Urinary bladder (tissue), 4 donors: ENCODE measurements around the gene ZNF8. TPM values are rescaled to one million over a fixed set of nuclear protein-coding genes. Genes with fewer than 3 reads are reported as not detected.
"Not testable (repeated sequence)": the region's sequence is repeated elsewhere in the genome, so short reads cannot be mapped to it uniquely, and the experiment has no call there.

Source experiments
- DNase-seq: peaks from one replicate; pipeline ENCODE4 v3.0.0-alpha.2; 2015; ENCODE audit errors: extremely low spot score
- H3K27ac ChIP-seq: one replicate; pipeline ENCODE4 v1.5.1; 2013; ENCODE audit warnings: low read depth, mild to moderate bottlenecking, moderate library complexity
- H3K36me3 ChIP-seq: one replicate; pipeline ENCODE4 v1.6.1; 2013; ENCODE audit warnings: mild to moderate bottlenecking, moderate library complexity; ENCODE audit not compliant: insufficient read depth
- H3K4me1 ChIP-seq: one replicate; pipeline ENCODE4 v1.6.1; 2013; ENCODE audit warnings: mild to moderate bottlenecking, moderate library complexity; ENCODE audit not compliant: insufficient read depth
- H3K4me3 ChIP-seq: one replicate; pipeline ENCODE4 v1.5.1; 2013; ENCODE audit warnings: low read depth, low read length
- WGBS: extraction: QIAGEN DNeasy Blood & Tissue Kit; methylation state at CpG from one replicate; pipeline ENCODE4 v1.1.7; 2013; 5-methylcytosine and 5-hydroxymethylcytosine counted together
- polyA plus RNA-seq: library from polyadenylated mRNA; stranded (reverse); fragments of 200-250 nt; gene quantifications from one replicate; pipeline ENCODE4 v1.2.3, GENCODE V29; 2013
- total RNA-seq: library from RNA; depleted of rRNA; stranded (reverse); fragments of >200 nt; gene quantifications from one replicate; pipeline ENCODE4 v1.2.3, GENCODE V29; 2014
- donor health status: healthy with polysubstance abuse.
- donor health status: healthy.

The ZNF8 gene
- total and polyA plus RNA-seq, 2 donors: 1.8 to 7.8 TPM

DNA sequence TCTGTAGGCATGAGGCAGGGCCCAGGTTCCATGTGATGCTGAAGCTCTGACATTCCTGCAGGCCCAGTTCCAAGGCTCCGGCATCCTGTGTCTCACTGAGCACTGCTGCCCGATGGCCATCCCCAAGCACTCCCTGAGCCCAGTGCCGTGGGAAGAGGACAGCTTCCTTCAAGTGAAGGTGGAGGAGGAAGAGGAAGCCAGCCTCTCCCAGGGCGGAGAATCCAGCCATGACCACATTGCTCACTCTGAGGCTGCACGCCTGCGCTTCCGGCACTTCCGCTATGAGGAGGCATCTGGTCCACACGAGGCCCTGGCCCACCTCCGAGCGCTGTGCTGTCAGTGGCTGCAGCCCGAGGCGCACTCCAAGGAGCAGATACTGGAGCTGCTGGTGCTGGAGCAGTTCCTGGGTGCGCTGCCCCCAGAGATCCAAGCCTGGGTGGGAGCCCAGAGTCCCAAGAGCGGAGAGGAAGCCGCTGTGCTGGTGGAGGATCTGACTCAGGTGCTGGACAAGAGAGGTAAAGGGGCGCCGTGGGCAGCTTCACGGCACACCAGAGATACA, 56.0 kb downstream of the ZNF8 start:
- Histone ChIP-seq H3K4me3 (no peak overlapping the region), H3K27ac (no peak overlapping the region), H3K4me1 (no peaks in the 10 kb centered on the region), H3K36me3 (no peaks in the 10 kb centered on the region)
- 93% methylated on average over 19 of the region's 19 CpGs for WGBS
- DNase-seq: no peak

DNA sequence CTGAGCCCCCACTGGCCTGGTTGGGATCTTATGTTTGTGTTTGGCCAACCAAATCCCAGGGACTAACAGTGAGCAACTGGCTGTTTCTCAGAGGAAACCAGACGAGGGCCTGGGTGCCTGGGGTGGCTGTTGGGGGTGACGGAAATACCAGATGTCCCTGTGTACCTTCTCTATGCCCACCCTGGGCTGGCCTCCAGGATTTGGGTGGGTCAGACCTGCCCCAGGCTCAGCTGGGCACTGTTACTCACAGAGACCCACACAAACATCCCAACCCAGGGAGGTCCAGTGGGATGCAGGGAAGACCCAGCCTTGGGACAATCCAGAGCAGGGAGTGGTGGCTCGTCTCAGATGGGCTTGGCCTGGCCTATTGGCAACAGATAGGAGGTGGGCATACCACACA, 56.9 kb downstream of the ZNF8 start:
- DNase-seq: no peak
- H3K4me3 ChIP-seq: no peak overlapping the region
- no peak overlapping the region for H3K27ac ChIP-seq
- no peaks in the 10 kb centered on the region for H3K4me1 ChIP-seq
- 82% methylated on average over 3 of the region's 3 CpGs for WGBS
- H3K36me3 ChIP-seq: no peaks in the 10 kb centered on the region

DNA sequence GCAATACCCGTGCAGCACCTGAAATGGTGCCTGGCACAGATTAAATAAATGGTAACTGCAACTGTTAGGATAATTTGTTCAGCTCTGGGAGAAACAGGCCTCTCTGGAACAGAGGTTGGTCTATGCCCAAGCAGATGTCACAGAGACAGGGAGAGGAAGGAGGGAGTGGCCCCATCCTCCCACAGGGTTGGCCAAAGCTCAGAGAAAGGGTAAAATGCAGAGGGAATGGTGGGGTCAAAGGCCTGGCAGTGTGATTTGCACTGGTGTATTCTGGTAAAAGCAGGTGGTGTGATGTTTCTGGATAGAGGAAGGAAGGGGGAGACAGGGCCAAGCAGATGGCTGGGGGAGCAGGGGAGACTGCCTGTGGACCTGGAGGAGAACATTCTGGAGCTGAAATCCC, 57.5 kb downstream of the ZNF8 start:
- peaks cover 2% of the 10 kb centered on the region for H3K36me3 ChIP-seq
- WGBS: 97% methylated on average over 1 of the region's 1 CpG
- no peak for DNase-seq
- H3K4me3 ChIP-seq: no peak overlapping the region
- no peaks in the 10 kb centered on the region for H3K4me1 ChIP-seq
- H3K27ac ChIP-seq: no peak overlapping the region

DNA sequence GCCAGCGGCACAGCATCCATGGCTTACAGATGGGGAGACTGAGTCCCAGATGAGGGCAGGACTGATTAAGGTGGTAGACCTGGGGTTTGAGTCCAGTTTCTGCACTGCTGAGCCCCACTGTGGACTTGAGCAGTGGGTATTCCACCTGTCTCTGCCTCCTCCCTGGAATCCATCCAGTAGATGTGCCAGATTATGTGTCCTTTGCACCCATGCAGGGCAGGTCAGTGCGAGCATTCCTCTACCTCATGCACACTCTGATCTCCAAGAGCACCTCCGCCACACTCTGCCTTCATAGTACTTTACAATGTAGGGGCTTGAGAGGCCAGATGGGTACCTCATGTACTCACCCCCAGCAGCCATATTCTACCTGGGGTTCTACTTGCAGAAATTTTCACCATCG, 58.1 kb downstream of the ZNF8 start:
- WGBS: 98% methylated on average over 4 of the region's 4 CpGs

DNA sequence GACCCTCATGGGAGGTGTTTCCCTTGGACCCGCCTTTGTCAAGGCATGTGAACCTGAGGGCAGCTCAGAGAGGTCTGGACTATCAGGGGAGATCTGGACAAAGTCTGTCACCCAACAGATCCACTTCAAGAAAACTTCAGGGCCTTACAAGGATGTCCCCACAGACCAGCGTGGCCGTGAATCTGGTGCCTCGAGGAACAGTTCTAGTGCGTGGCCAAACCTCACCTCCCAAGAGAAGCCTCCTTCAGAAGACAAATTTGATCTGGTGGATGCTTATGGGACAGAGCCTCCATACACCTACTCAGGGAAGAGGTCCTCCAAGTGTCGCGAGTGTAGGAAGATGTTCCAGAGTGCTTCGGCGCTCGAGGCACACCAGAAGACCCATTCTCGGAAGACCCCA, 59.6 kb downstream of the ZNF8 start:
- Histone ChIP-seq H3K36me3 (peaks cover 2% of the 10 kb centered on the region), H3K4me3 (no peak overlapping the region), H3K27ac (no peak overlapping the region), H3K4me1 (no peaks in the 10 kb centered on the region)
- no peak for DNase-seq
- WGBS: 97% methylated on average over 11 of the region's 11 CpGs

More for the DNA sequence above, 58.1 kb downstream of the ZNF8 start:
- Histone ChIP-seq H3K36me3 (peaks cover 2% of the 10 kb centered on the region), H3K4me3 (no peak overlapping the region), H3K4me1 (no peaks in the 10 kb centered on the region), H3K27ac (no peak overlapping the region)
- DNase-seq: no peak

DNA sequence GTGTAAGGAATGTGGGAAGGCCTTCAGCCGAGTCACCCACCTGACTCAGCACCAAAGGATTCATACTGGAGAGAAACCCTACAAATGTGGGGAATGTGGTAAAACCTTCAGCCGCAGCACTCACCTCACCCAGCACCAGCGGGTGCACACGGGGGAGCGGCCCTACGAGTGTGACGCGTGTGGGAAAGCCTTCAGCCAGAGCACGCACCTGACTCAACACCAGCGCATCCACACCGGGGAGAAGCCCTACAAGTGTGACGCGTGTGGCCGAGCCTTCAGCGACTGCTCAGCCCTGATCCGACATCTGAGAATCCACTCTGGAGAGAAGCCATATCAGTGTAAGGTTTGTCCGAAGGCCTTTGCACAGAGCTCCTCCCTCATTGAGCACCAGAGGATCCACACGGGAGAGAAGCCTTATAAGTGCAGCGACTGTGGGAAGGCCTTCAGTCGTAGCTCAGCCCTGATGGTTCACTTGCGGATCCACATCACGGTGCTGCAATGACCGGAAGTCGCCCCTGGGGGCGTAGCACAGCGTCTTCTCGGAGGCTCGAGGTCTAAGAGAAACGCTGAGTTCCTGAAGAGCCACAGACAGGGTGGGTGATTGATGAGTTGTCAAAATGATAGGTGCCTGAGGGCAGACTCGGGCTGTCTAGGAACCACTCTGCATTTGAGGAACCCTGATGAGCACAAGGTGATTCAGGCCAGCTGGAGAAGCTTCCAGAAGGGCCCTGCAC, 60.2 kb downstream of the ZNF8 start:
- no peak overlapping the region for H3K27ac ChIP-seq
- H3K4me1 ChIP-seq: no peaks in the 10 kb centered on the region
- no peak overlapping the region for H3K4me3 ChIP-seq
- H3K36me3 ChIP-seq: peaks cover 2% of the 10 kb centered on the region
- 78% methylated on average over 30 of the region's 30 CpGs for WGBS
- no peak for DNase-seq

DNA sequence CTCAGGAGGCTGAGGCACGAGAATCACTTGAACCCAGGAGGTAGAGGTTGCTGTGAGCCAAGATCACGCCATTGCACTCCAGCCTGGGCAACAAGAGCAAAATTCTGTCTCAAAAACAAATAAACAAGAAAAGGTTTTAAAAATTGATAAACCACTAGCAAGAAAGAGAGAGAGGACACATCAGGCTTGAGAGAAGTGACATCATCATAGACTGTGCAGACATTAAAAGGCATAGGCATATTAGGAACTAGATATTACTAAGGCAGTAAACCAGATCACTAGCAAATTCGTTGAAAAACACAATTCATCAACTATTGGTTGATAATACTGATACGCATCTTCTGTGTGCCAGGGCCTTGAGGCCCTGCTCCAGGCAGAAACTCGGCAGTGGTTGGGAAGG, 66.8 kb downstream of the ZNF8 start:
- H3K36me3 ChIP-seq: peaks cover 2% of the 10 kb centered on the region
- H3K27ac ChIP-seq: no peak overlapping the region
- H3K4me1 ChIP-seq: no peaks in the 10 kb centered on the region
- no peak overlapping the region for H3K4me3 ChIP-seq
- no peak for DNase-seq
- WGBS: 69% methylated on average over 5 of the region's 5 CpGs

DNA sequence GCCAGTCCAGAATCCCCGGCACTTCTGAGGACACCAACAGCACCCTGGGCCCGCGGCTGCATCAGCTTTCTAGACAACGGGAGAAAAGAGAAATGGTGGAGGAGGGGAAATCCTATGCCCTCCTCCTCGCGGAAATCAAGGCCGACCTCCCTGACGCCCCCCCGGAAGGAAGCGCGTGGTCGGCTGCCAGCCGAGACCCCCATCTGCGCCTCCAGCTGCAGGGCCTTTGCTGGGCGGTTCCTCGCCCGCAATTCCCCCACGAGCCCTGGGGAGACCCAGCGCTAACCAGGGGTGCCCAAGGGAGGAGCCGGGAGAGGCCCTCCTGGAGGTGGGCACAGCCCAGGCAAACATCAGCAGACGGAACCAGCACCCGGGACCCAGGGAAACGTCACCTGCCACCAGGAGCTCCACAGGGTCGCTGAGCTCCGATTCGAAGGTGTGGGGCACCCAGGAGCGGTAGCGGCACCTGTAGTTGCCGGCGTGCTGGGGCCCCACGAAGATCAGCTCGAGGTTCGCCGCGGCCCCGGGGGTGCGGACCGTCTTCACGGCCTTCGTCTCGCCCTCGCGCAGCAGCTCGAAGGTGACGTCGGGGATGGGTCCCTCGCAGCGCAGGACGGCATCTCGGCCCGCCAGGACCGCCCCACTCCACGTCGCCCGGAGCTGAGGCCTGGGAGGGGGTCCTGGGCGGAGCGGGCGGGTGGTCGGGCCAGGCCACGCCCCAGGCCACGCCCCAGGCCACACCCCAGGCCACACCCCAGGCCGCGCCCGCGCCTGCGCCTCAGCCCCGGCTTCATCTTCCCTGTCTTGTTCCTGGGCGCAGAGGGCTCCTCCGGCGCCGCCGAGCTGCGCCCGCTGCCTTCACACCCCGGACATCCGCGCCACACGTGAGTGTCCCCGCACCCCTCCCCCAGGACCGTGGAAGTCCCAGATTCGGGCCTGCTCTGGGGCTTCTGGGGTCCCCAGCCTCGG, 68.5 kb downstream of the ZNF8 start:
- WGBS: 1% methylated on average over 82 of the region's 82 CpGs
- H3K27ac ChIP-seq: no peak overlapping the region
- DNase-seq: no peak
- H3K36me3 ChIP-seq: no peaks in the 10 kb centered on the region
- no peaks in the 10 kb centered on the region for H3K4me1 ChIP-seq
- peak overlapping the region; percentile 23 for H3K4me3 ChIP-seq

DNA sequence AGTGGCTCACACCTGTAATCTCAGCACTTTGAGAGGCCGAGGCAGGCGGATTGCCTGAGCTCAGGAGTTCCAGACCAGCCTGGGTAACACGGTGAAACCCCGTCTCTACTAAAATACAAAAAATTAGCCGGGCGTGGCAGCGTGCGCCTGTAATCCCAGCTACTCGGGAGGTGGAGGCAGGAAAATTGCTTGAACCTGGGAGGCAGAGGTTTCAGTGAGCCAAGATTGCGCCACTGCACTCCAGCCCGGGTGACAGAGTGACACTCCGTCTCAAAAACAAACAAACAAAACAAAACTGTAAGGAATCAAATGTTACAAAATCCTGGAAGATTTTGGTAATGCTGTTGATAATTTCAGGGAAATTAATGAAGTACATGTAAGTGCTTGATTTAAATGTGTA, 69.3 kb downstream of the ZNF8 start:
- not testable (repeated sequence) for DNase-seq, H3K4me1 ChIP-seq, H3K36me3 ChIP-seq, H3K27ac ChIP-seq
- 27% methylated on average over 12 of the region's 12 CpGs for WGBS
- H3K4me3 ChIP-seq: peak overlapping the region; percentile 23

DNA sequence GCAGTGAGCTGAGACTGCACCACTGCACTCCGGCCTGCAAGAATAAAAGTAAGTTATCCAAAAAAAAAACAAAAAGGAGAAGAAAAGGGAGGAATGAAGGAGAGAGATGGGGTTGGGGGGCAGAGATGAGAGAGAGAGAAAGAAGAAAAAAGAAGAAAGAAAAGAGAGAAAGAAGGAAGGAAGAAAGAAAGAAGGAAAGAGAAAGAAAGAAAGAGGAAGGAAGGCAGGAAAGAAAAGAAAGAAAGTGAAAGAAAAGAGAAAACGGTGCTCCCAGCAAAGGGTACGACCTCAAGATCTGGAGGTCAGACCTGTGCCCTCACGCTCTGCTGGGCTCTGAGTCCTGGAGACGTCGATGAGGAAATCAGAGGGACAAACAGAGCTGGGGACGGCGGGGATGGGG, 70.8 kb downstream of the ZNF8 start:
- WGBS: 32% methylated on average over 8 of the region's 8 CpGs

DNA sequence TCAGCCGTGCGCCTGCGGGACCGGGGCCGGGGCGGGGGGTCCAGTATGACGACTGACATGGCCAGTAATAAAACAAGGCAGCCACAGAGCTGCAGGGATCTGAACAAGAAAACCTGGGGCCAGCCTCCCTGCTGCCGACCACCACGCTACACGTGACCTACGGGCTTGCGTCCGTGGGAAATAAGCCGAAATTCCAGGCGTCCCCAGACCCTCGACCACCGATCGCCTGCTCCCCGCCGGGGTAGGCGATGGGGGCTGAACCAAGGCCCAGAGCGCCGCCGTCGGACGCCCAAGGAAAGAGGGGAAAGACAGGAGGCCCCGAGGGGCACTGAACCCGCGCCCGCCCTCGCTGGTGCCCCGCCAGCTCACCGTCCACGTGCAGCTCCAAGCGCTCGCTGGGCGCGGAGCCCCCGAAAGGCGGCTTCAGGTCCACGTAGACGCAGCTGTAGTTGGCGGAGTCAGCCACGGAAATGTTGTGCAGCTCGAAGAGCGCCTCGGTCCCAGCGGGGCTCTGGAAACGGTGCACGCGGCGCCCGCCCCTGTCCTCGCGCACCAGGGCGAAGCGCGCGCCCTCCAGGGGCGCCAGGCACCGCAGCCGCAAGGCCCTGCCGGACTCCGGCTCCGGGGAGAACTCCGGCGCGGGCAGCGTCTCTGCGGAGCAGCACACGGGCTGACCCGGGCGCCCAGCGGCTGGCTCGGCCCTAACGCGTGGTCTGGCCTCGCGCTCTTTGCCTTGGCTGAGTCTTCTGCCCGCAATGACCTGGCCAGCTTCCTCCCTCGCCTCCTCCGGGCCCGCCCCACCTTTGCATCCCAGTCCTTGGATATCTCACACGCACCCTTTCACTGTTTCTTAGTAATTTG, 71.5 kb downstream of the ZNF8 start:
- Histone ChIP-seq H3K27ac (no peak overlapping the region), H3K36me3 (no peaks in the 10 kb centered on the region), H3K4me3 (no peak overlapping the region), H3K4me1 (no peaks in the 10 kb centered on the region)
- DNase-seq: no peak
- 14% methylated on average over 84 of the region's 84 CpGs for WGBS

More for the DNA sequence above, 70.8 kb downstream of the ZNF8 start:
- H3K27ac ChIP-seq: no peak overlapping the region
- no peaks in the 10 kb centered on the region for H3K4me1 ChIP-seq
- H3K36me3 ChIP-seq: no peaks in the 10 kb centered on the region
- H3K4me3 ChIP-seq: no peak overlapping the region
- DNase-seq: no peak

DNA sequence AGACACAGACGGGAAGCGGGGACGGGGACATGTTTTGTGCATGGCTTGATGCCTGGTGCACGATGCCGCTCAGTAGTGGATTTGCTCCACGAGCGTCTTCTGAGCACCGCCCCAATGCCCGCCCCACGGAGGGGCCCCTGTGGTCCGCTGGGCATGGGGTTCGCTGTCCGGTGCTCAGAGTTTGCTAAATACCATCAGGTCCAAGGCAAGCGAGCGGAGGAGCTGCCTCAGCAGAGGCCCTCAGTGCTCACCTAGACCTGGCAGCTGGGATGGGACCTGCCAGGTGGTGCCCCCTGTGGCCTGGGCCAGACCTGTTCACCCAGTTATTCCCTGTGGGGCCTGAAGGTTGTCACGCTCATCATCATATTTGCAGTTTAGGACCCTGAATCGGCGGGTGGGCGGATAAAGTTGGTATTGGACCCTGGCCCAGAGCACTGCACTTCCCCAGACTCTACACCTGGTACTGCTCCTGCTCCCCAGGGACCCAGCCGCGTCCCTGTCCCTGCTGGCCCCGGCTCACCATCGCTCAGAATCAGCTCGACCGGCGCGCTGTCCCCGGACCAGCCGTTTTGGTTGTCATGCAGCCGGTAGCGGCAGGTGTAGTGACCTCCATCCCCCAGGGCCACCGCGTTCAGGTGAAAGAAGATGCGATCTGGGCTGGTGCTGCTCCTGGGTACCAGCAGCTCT, 72.3 kb downstream of the ZNF8 start:
- 60% methylated on average over 34 of the region's 34 CpGs for WGBS
- no peaks in the 10 kb centered on the region for H3K4me1 ChIP-seq
- no peak overlapping the region for H3K4me3 ChIP-seq
- no peaks in the 10 kb centered on the region for H3K36me3 ChIP-seq
- no peak overlapping the region for H3K27ac ChIP-seq
- DNase-seq: no peak

DNA sequence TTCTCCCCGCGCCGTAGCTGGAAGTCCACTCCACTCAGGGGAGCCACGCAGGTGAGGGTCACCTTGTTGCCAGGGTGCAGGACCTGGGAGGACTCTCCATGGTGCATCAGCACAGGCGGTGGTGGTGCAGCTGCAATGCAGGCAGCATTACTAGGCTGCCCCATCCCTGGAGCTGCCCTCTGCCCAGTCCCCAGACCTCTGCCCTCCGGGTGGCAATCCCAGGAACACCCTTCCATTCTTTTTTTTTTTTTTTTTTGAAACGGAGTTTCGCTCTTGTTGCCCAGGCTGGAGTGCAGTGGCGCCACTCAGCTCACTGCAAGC, 72.8 kb downstream of the ZNF8 start:
- Histone ChIP-seq H3K4me3 (no peak overlapping the region), H3K27ac (no peak overlapping the region), H3K4me1 (no peaks in the 10 kb centered on the region), H3K36me3 (no peaks in the 10 kb centered on the region)
- 86% methylated on average over 9 of the region's 9 CpGs for WGBS
- no peak for DNase-seq
